Measurements from ENCODE around the gene QSOX2. TPM values are rescaled to one million over a fixed set of nuclear protein-coding genes. Genes with fewer than 3 reads are reported as not detected.

Gene QSOX2
- total RNA-seq, 1 experiment from 2014 or later: 34.6 TPM

DNA sequence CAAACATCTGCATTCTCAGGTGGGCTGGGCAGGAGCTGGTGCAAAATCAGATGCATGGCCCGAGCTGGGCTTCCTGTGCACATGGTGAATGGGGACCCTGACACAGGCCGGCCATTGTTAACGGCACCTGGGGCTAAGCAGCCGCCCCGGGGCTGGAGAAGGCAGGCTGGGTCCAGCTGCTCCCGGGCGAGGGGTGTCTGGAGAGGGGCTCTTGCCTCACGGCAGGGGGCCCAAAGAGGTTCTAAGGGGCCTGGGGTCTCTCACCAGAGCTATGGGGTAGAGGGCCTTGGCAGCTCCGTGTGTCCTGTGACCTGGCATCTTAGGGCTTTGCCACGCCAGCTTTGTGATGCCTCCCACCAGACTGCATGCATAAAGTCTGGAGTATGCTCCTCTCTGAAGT lies 5.1 kb upstream of the QSOX2 start:
- no peak overlapping the region for H3K4me2 ChIP-seq
- no peaks in the 10 kb centered on the region for H3K36me3 ChIP-seq (ENCODE audit: low read depth)
- no peak for TF ChIP-seq EZH2 (IDR thresholded peaks at IDR 0.05; ENCODE audit: low read depth)
- TF ChIP-seq, protein P1, sequence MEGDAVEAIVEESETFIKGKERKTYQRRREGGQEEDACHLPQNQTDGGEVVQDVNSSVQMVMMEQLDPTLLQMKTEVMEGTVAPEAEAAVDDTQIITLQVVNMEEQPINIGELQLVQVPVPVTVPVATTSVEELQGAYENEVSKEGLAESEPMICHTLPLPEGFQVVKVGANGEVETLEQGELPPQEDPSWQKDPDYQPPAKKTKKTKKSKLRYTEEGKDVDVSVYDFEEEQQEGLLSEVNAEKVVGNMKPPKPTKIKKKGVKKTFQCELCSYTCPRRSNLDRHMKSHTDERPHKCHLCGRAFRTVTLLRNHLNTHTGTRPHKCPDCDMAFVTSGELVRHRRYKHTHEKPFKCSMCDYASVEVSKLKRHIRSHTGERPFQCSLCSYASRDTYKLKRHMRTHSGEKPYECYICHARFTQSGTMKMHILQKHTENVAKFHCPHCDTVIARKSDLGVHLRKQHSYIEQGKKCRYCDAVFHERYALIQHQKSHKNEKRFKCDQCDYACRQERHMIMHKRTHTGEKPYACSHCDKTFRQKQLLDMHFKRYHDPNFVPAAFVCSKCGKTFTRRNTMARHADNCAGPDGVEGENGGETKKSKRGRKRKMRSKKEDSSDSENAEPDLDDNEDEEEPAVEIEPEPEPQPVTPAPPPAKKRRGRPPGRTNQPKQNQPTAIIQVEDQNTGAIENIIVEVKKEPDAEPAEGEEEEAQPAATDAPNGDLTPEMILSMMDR (conservative IDR thresholded peaks at IDR 0.05): no peak
- H3K27me3 ChIP-seq (ENCODE audit: insufficient read depth, low read depth): peaks cover 55% of the 10 kb centered on the region
- POLR2A ChIA-PET (ENCODE audit: unreplicated experiment): no interaction called here
- peaks cover 6% of the 10 kb centered on the region; the same call in 1 of the 2 replicates for H3F3A ChIP-seq (ENCODE audit: insufficient read depth, low read depth)
- H3K27ac ChIP-seq: no peak overlapping the region
- no peaks in the 10 kb centered on the region for H4K20me1 ChIP-seq (ENCODE audit: insufficient read depth)
- H3K4me1 ChIP-seq (replicated peaks; ENCODE audit: insufficient read depth): no peaks in the 10 kb centered on the region
- H3K79me2 ChIP-seq (ENCODE audit: low read depth): no peaks in the 10 kb centered on the region
- no TSS peak for BruUV-seq (replicated peaks)
- CTCF ChIA-PET: no interaction called here
- H3K9me3 ChIP-seq (ENCODE audit: insufficient read depth, low read depth): no peaks in the 10 kb centered on the region
- H3K9me2 ChIP-seq (ENCODE audit: insufficient read depth): no peaks in the 10 kb centered on the region
- no peak for DNase-seq
- intact Hi-C loops (cut with micrococcal nuclease; ENCODE audit: unreplicated experiment): no loop called here
- no peak overlapping the region for H2AFZ ChIP-seq
- H3K4me3 ChIP-seq: no peak overlapping the region

DNA sequence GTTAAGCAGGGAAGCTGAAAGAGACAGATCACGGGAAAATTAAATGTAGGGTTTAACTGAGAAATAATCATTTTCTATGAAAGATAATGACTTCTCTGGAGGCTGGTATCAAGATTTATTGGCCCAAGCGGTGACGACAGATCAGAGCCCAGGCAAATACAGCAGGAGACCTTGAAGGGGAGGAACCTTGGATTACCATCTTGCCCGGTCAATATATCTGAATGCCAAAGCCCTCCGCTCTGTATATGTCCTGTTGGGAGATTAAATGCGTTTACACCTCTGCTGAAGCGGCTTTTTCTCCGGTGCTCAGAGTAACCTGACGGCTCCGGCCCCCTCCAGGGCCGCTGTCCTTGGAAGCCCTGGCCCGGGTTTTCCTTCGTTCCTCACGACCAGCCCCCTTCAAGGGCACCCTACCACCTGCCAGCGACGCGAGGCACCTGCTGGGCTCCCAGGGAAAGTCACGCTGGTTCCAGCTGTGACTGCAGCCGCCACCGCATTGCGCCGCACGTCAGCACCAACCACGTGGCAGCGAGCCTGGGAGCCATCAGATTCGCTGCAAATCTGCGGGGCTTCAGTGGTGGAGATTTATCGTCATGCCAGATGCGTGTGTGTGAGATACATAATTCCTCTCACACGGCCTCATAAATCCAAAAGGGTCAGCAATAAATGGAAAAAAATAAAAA lies 4.4 kb upstream of the QSOX2 start:
- H3K27ac ChIP-seq: no peak overlapping the region
- no peaks in the 10 kb centered on the region for H3K9me3 ChIP-seq (ENCODE audit: insufficient read depth, low read depth)
- H3K4me1 ChIP-seq (replicated peaks; ENCODE audit: insufficient read depth): no peaks in the 10 kb centered on the region
- H4K20me1 ChIP-seq (ENCODE audit: insufficient read depth): no peaks in the 10 kb centered on the region
- peaks cover 50% of the 10 kb centered on the region for H3K27me3 ChIP-seq (ENCODE audit: insufficient read depth, low read depth)
- peaks cover 3% of the 10 kb centered on the region for H3K79me2 ChIP-seq (ENCODE audit: low read depth)
- H2AFZ ChIP-seq: no peak overlapping the region
- H3K36me3 ChIP-seq (ENCODE audit: low read depth): no peaks in the 10 kb centered on the region
- no TSS peak for BruUV-seq (replicated peaks)
- no peak overlapping the region for H3K4me2 ChIP-seq
- H3F3A ChIP-seq (ENCODE audit: insufficient read depth, low read depth): peaks cover 6% of the 10 kb centered on the region; the same call in 1 of the 2 replicates
- CTCF ChIA-PET: interaction anchor here (0.6 kb wide), 1 partner anchor 382 kb away, joined by 3 read pairs; no protein-coding TSS in a partner anchor
- POLR2A ChIA-PET (ENCODE audit: unreplicated experiment): no interaction called here
- DNase-seq: no peak
- H3K4me3 ChIP-seq: no peak overlapping the region
- intact Hi-C loops (cut with micrococcal nuclease; ENCODE audit: unreplicated experiment): no loop called here
- TF ChIP-seq, protein P1 (conservative IDR thresholded peaks at IDR 0.05): no peak
- TF ChIP-seq EZH2 (IDR thresholded peaks at IDR 0.05; ENCODE audit: low read depth): no peak
- no peaks in the 10 kb centered on the region for H3K9me2 ChIP-seq (ENCODE audit: insufficient read depth)

DNA sequence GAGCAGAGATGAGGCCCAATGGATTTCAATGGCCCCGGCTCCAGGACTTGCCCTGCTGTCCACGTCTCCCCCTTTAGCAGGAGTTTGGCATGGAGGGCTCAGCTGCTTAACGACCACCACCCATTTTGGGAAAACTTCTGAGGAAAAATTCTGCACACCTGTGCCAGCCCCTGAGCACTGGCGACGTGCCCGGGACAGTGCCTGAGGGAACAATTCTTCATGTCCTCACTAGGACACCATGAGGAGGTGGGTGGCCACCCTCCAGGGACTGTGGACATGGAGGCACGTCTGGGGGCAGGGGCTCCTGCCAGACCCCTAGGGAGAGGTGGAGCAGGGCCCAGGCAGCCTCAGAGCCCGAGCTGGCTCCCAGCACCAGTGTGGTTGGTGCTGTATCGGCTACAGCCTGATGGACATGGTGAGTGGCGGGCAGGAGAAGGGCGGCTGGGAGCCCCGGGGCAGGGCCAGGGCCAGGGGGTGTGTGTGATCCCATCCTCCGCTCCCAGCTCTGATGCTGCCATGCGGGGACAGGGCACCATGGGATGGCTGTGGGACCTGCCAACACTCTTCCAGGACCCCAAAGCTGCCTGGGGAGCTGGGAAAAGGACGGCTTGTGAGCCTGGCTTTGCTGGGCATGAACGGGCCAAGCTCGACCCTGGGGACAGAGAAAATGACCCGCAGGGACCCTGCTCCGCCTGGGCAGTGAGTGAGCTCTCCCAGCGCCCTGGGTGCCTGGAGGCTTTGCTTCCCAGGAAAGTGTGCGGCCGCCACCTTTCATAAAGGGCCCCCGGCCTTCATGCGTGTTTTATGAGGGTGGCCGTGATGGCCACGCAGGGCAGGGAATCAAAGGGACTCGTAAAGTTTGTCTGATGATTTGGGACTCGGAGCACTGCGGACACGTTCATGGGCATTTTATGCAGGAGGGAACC lies 3.6 kb upstream of the QSOX2 start:
- BruUV-seq (replicated peaks): no TSS peak
- ChIA-PET CTCF (interaction anchor here (0.6 kb wide), 1 partner anchor 383 kb away, joined by 3 read pairs; no protein-coding TSS in a partner anchor), POLR2A (ENCODE audit: unreplicated experiment) (no interaction called here)
- Histone ChIP-seq H3K27me3 (ENCODE audit: insufficient read depth, low read depth) (peaks cover 42% of the 10 kb centered on the region), H3K4me2 (no peak overlapping the region), H3K79me2 (ENCODE audit: low read depth) (peaks cover 11% of the 10 kb centered on the region), H3K4me3 (no peak overlapping the region), H4K20me1 (ENCODE audit: insufficient read depth) (peaks cover 7% of the 10 kb centered on the region), H3K9me2 (ENCODE audit: insufficient read depth) (no peaks in the 10 kb centered on the region), H3K36me3 (ENCODE audit: low read depth) (no peaks in the 10 kb centered on the region), H3F3A (ENCODE audit: insufficient read depth, low read depth) (peaks cover 6% of the 10 kb centered on the region; the same call in 1 of the 2 replicates), H3K4me1 (replicated peaks; ENCODE audit: insufficient read depth) (peaks cover 5% of the 10 kb centered on the region), H2AFZ (no peak overlapping the region), H3K9me3 (ENCODE audit: insufficient read depth, low read depth) (no peaks in the 10 kb centered on the region), H3K27ac (no peak overlapping the region)
- no peak for TF ChIP-seq EZH2 (IDR thresholded peaks at IDR 0.05; ENCODE audit: low read depth)
- TF ChIP-seq, protein P1 (conservative IDR thresholded peaks at IDR 0.05): no peak
- no peak for DNase-seq
- intact Hi-C loops (cut with micrococcal nuclease; ENCODE audit: unreplicated experiment): no loop called here
